Measurements from ENCODE around the gene IFNA1.
"Not testable (repeated sequence)": the region's sequence is repeated elsewhere in the genome, so short reads cannot be mapped to it uniquely, and the experiment has no call there.

Gene IFNA1

DNA sequence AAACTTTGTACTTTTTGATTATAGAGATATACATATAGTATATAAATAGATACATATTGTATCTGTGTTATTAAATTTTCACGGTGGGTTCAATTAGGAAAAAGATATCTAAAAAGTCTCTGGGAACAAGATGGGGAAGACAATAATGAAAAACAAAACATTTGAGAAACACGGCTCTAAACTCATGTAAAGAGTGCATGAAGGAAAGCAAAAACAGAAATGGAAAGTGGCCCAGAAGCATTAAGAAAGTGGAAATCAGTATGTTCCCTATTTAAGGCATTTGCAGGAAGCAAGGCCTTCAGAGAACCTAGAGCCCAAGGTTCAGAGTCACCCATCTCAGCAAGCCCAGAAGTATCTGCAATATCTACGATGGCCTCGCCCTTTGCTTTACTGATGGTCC is at the start of gene IFNA1:
TSS of gene IFNA1 (plus strand) at position 301 of the 400 bp plus-strand sequence. CDS start at position 370, 69 bp downstream.
- DNase-seq: no peak

DNA sequence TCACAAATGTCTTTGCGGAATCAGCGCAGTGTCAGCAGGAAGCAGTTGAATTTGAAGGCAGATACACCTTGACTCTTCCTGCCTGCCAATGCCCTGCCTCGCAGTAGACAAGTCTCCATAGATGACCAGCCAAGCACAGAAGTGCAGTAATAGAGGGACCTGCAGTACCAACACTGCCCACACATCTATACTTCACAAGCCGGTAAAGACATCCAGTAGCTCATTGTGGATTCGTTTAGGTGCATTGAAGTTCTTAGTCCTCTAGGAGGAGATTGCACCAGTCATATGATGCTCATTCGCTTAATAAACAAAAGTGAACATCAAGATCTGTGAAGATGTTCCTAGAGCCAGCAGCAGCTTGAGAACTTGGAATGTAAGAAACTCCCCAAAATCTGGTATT is 48.0 kb upstream of the IFNA1 start:
- peak; percentile 19 for DNase-seq

GRCh38 chr9:21395778-21396717 is 44.2 kb upstream of the IFNA1 start:
- DNase-seq: peak; percentile 47

GRCh38 chr9:21398955-21399489 is 41.2 kb upstream of the IFNA1 start:
- no peak for DNase-seq

GRCh38 chr9:21399956-21400355 is 40.3 kb upstream of the IFNA1 start:
- no peak for DNase-seq

- DNase-seq: no peak
These were observed 37.6 kb upstream of the IFNA1 start for GRCh38 chr9:21402386-21403251.

DNA sequence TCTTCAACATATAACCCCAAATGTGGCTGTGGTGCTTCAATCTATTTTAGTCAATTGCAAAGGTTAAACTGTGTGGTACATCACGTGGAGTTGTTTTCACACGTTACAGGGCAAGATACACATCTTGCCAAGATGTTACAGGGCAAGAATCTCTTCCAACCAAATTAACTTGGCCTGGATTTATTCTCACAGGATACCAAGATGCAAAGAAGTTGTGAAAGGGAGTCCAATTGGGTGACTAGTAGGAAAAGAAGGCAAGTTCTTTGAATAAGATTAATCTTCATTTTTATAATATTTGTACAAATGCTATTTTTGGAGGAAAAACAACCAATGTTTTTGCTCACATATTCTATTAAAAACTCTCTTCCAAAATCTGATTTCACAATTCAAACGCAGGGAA is 36.1 kb upstream of the IFNA1 start:
- no peak for DNase-seq

DNA sequence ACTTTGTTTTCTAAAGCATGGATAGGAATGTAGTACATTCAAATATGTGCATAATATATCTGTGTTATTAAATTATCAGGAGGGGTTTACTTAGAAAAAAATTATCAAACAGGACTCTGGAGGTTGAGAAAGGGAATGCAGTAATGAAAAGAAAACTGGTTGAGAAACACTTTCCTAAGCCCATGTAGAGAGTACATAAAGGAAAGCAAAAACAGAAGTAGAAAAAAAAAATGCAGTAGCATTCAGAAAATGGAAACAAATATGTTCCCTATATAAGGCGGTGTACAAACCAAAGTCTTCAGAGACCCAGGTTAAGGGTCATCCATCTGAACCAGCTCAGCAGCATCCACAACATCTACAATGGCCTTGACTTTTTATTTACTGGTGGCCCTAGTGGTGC is 31.4 kb upstream of the IFNA1 start, which contains the start of gene IFNA8:
TSS of gene IFNA8 (plus strand) at position 301 of the 400 bp plus-strand sequence. CDS start at position 361, 60 bp downstream.
- DNase-seq: no peak

- no peak for DNase-seq
These were observed 28.1 kb upstream of the IFNA1 start for GRCh38 chr9:21412107-21412506.

- DNase-seq: no peak
These were observed 27.1 kb upstream of the IFNA1 start for GRCh38 chr9:21413151-21413550.

DNA sequence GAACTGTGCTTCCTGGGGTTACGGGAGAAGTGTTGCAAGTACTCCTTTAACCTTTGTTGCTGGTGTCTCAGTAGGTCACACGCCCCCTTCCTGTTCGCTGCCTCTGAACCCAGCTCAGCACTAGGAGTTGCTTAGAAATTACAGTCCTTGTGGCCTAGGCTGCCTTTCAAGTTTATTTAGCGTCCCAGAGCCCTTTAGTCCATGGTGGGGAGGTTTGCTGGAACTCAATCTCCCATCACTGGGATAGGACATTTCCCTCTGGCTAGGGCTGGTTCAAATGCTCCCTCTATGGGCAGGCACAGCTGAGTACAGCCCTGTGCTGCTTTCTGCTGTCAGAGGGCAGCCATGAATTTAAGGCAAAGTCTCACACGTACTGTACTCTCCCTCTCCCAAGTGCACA is 26.6 kb upstream of the IFNA1 start:
- no peak for DNase-seq

GRCh38 chr9:21414220-21414940 is 25.9 kb upstream of the IFNA1 start:
- DNase-seq: no peak

GRCh38 chr9:21415493-21416267 is 24.6 kb upstream of the IFNA1 start:
- DNase-seq: no peak

DNA sequence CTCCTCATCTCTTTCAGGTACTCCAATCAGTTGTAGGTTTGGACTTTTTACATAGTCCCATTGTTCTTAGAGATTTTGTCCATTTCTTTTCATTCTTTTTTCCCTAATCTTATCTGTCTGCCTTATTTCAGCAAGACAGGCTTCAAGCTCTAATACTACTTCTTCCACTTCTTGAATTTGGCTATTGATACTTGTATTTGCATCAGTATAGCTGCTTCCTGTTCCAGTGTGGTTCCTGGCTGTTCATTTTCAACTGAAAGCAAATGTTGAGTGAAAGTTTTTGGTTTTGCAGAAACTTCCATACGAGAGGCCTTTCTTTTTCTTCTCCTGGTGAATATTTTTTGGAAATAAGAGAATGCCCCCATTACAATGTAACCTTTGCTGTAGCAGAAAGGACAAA is 12.0 kb upstream of the IFNA1 start:
- no peak for DNase-seq

GRCh38 chr9:21429191-21429590 is 11.0 kb upstream of the IFNA1 start:
- no peak for DNase-seq

GRCh38 chr9:21432672-21433425 is 7.4 kb upstream of the IFNA1 start:
- DNase-seq: no peak

GRCh38 chr9:21434202-21435014 is 5.8 kb upstream of the IFNA1 start:
- DNase-seq: peak; percentile 45

DNA sequence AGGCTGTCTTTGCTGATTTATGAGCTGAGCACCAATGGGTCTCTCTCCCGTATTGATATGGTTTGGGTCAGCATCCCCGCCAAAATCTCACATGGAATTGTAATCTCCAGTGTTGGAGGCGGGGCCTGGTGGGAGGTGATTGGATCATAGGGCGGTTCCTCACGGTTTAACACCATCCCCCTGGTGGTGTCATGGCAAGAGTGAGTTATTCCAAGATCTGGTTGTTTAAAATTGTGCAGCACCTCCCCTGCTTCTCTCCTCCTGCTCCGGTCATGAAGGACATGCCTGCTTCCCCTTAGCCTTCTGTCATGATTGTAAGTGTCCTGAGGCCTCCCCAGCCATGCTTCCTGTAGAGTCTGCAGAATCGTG is 5.2 kb upstream of the IFNA1 start:
- DNase-seq: not testable (repeated sequence)

DNA sequence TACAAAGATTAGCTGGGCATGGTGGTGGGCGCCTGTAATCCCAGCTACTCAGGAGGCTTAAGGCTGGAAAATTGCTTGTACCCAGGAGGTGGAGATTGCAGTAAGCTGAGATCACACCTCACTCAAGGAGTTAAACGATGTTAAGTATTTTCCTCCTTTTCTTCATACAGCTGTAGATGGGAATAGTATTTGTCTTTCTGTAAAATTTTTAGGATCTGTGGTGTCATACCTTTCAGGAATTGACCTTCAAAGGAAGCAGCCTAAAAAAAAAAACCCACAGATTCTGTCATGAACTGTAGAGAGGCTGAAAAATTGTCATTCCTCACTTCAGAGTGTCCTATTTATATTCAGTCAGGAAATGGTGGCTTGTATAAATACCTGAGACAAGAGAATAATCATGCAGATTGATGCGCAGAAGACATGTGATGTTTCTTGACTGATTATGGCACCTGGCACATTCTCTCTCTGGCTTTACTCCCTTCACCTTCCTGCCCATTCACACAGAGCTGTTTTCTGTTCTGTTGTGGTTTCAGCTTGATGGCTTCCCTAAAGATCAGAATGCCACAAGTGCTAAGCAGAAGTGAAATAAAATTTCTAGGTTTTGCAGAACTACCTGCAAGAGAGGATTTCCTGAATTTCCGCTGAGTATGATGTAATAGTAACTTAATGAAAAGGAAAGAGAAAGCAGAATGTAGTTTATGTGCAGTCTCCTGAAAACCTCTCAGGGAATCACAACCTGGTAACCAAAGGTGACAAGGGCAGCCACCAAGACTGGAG is 3.8 kb downstream of the IFNA1 start:
- DNase-seq: no peak

Data from NCI-H1092 treated with DMSO at 0.1 percent for 48 hours (cell line).